HG02870 (cell line): Measurements from ENCODE around the gene SECTM1.
"Not testable (repeated sequence)": the region's sequence is repeated elsewhere in the genome, so short reads cannot be mapped to it uniquely, and the experiment has no call there.

Experiments used
- ATAC-seq: cut with Tn5 transposase; IDR thresholded peaks from one replicate; pipeline ENCODE4 v1.9.1; 2021; ENCODE audit warnings: mild to moderate bottlenecking, moderate library complexity; ENCODE audit not compliant: unreplicated experiment

SECTM1 gene

GRCh38 chr17:82370471-82371332 is 37.1 kb upstream of the SECTM1 start:
- ATAC-seq: no peak

- no peak for ATAC-seq
Measured at GRCh38 chr17:82369211-82369610, 35.6 kb upstream of the SECTM1 start.

GRCh38 chr17:82367724-82368524 is 34.4 kb upstream of the SECTM1 start:
- ATAC-seq: no peak

GRCh38 chr17:82366749-82367148 is 33.2 kb upstream of the SECTM1 start:
- ATAC-seq: no peak

GRCh38 chr17:82365606-82366295 is 32.2 kb upstream of the SECTM1 start:
- ATAC-seq: no peak

- no peak for ATAC-seq
Measured at GRCh38 chr17:82361885-82362633, 28.5 kb upstream of the SECTM1 start.

- not testable (repeated sequence) for ATAC-seq
Measured at GRCh38 chr17:82359451-82360074, 26.0 kb upstream of the SECTM1 start.

GRCh38 chr17:82358465-82359350 is 25.1 kb upstream of the SECTM1 start, which contains the start of gene TEX19:
TSS of gene TEX19 (plus strand) at chr17:82359247. CDS start at chr17:82362151, 2,904 bp downstream.
- ATAC-seq: no peak

- ATAC-seq: no peak
Measured at GRCh38 chr17:82357394-82357793, 23.8 kb upstream of the SECTM1 start.

GRCh38 chr17:82356845-82357355 is 23.3 kb upstream of the SECTM1 start:
- ATAC-seq: no peak

GRCh38 chr17:82355770-82356427 is 22.3 kb upstream of the SECTM1 start:
- no peak for ATAC-seq

- no peak for ATAC-seq
Measured at GRCh38 chr17:82354804-82355308, 21.3 kb upstream of the SECTM1 start.

GRCh38 chr17:82353484-82353883 is 19.9 kb upstream of the SECTM1 start:
- ATAC-seq: no peak

GRCh38 chr17:82351713-82352488 is 18.3 kb upstream of the SECTM1 start:
- no peak for ATAC-seq

GRCh38 chr17:82351254-82351712 is 17.7 kb upstream of the SECTM1 start:
- no peak for ATAC-seq

- ATAC-seq: no peak
Measured at GRCh38 chr17:82350182-82351030, 16.8 kb upstream of the SECTM1 start.
